Measurements from ENCODE around the gene NEB.

The NEB gene

GRCh38 chr2:151691631-151692030 is 42.6 kb downstream of the NEB start:
- DNase-seq (ENCODE audit: low read depth), result peak; percentile 1

GRCh38 chr2:151688719-151689118 is 45.6 kb downstream of the NEB start:
- DNase-seq (ENCODE audit: low read depth), result no peak

DNA sequence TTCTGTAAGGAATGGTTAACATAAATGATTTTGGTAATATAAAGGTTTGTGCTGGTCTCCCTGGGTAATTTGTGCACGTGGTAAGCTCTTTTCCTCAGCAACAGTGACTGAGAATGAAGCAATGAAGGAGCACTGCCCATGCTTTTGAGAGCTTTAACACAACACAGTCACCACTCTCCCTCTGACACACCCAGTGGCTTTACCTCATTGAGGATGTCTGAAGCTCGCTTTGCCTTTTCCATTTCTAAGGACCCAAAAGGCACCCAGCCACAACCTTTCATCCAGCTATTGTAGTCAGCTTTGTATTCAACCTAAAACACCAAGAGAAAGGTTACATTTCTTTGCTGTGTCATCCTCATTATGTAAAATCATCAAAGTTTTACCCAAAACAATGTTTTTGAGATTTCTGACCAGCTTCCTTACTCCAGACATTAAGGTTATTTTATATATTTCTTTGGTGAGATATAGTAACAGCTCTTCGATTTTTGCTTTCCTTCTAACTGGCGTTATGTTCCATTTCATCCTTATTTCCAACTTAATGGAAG is 51.7 kb downstream of the NEB start:
- no peak for DNase-seq (ENCODE audit: low read depth)

GRCh38 chr2:151681051-151681450 is 53.2 kb downstream of the NEB start:
- DNase-seq (ENCODE audit: low read depth), result no peak

DNA sequence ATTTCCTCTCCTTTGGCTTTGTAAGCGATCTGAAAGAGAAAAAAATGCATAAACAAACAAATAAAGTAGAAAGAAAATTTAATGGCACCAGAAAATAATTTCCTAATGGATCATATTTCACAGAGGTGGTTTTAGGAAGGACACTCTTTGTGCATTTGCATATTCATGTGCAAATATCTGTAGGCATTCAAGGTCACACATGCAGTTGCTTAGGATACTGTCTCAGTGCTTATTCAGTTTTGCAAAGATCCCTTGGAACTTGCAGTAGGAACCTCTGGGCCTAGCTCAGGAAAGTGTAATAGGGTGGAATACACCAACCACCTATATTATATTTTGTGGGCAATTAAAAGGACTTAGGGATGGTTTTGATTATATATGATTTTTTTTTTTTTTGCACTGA is 54.3 kb downstream of the NEB start:
- DNase-seq (ENCODE audit: low read depth), result no peak

DNA sequence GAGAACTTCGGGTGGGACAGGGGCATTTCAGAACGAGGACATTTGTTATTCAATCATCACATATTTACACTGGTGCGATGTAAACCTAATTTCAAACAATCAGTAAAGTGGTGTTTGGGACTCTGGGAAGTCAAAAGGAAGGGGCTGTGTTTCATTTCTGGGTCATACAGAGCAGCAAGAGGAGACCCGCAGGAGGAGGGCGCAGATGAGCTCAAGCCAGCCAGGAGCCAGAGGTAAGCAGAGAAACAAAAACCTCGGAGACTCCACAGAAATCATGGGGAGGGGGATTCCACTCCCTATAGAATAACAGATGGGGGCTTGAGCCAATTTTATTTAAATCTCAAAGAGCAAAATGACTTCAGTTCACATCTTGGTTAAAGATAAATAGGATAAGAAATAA is 55.4 kb downstream of the NEB start:
- DNase-seq (ENCODE audit: low read depth), result no peak

- DNase-seq (ENCODE audit: low read depth), result no peak
Measured at GRCh38 chr2:151673016-151673415, 61.3 kb downstream of the NEB start.

DNA sequence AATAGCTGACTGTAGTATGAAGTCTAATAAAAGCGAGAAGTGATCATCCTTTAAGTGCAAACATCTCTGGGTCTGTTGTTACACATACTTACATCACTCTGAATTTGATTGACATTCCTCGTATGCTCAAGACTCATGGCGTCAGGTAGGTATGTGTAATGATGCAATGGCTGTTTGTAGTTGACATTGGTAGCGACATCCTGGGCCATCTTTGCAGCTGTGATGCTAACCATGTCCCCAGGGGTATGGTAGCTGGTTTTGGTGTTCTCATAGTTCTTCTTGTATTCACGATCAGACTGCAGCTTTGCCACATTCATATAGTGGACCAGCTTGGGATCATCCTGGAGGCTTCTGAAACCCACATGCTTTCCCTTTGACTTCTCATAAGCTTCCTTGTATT is 62.0 kb downstream of the NEB start:
- no peak for DNase-seq (ENCODE audit: low read depth)

DNA sequence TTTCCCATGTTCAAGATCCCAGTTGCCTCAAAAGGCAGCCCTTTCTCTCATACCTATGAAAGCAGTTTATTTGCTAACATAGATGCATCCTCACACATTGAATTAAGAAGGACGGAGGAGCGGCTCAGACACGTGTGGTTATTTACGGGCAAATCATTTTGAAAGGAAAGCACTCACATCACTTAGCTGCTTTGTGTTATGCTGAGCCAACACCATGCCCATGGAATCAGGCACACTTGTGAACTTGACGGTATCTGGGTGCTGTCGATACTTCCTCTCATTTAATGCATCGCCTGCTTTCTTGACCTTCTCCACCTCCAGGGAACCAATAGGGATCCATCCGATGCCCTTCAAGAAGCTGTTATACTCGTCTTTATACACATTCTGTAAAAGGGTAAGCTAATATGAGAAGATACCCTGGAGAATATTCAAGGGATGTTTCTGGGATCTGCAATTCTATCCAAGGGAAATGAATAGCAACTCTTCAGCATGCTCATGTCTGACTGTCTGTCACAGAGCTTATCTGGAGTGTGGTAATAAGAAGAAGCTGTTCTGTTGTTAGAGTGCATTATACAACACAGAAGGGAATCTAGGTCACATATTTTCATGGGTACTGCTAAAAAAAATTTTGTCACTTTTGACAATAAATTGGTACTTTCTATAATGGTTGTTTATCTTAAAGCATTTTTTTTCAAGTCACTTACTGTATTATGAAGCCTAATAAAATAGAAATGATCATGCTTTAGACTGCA is 63.3 kb downstream of the NEB start:
- no peak for DNase-seq (ENCODE audit: low read depth)

DNA sequence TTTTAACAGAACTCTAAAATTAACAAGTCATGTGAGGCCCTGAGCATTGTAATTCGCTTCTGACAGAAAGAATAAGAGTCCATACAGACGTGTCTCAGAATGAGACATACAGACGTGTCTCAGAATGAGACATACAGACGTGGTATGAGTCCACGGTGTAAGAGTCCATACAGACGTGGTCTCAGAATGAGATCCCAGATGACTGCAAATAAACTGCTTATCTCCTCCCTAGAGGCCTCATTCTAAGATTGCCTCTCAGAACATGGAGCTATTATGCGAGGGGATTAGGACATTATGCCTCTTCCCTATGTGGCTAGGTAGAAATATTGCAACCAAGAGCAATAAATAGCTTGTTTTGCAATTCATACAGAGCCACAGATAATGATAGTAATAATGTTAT is 63.9 kb downstream of the NEB start:
- DNase-seq (ENCODE audit: low read depth), result no peak

GRCh38 chr2:151669585-151670081 is 64.6 kb downstream of the NEB start:
- no peak for DNase-seq (ENCODE audit: low read depth)

DNA sequence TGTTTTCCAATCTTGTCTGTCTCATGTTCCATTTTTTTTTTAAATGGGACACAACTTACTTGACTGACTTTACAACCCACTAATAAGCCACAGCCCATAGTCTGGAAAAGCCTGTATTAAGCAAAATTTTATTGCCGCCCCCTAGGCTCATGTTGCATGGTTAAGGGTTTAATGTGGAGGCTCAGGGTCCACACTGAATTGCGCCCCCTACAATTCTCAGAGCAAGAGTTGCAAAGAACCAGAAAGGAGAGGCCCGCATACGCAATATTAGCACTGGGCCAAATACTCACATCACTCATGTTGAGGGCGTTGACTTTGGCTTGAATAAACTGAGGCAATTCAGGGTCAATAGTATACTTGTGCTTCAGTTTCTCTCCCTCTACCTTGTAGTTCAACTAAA is 65.5 kb downstream of the NEB start:
- DNase-seq (ENCODE audit: low read depth), result no peak

DNA sequence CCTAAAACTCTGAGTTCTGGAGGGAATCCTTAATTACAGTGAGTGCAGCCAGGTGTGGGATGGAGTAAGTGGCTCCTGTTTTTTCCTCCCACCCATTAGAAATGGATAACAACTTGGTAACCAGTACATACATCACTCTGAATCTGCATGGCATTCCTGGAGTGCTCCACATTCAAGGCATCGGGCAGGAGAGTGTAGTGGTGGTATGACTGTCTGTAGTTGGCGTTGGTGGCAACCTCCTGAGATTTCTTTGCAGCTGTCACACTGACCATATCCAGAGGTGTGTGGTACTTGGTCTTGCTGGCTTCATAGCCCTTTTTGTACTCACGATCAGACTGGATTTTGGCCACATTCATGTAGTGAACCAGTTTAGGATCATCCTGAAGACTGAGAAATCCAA is 68.3 kb downstream of the NEB start:
- no peak for DNase-seq (ENCODE audit: low read depth)

DNA sequence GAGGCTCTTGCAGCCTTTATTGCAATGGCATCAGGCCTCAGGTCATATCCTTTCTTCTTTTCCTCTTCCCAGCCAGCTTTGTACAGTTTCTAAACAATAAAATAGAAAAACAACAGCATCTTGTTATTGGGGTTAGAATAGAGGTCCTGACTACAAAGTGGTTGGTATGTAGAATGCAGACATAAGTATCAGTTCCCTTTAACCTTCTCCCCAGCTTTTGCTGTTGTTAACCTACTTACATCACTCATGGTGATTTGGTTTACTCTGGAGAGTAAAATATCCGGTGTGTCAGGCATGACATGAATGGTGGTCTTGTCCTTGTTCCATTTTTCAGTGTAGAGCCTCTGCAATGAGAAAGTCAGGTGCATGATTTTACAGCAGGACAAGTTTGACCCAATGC is 69.8 kb downstream of the NEB start:
- no peak for DNase-seq (ENCODE audit: low read depth)

GRCh38 chr2:151661625-151662024 is 72.7 kb downstream of the NEB start:
- DNase-seq (ENCODE audit: low read depth), result no peak

- DNase-seq (ENCODE audit: low read depth), result no peak
Measured at GRCh38 chr2:151658081-151658480, 76.2 kb downstream of the NEB start.

DNA sequence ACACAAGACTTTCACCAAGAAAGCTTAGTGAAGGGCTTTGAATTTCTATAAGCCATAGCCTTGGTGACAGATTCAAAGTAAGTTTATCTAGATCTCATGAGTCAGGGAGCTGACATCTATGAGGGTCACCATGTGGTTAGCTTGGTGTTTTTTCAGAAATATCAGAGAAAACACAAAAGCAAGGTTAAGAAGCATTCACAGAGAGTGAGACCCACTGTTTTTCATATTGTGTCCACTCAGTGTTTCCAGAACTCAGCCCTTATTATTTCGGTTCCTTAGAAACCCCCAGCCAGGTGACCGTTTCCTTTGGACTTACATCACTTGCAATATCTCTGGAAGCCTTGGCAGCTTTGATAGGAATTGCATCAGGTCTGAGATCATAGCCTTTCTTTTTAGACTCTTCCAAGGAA is 76.6 kb downstream of the NEB start:
- no peak for DNase-seq (ENCODE audit: low read depth)

DNA sequence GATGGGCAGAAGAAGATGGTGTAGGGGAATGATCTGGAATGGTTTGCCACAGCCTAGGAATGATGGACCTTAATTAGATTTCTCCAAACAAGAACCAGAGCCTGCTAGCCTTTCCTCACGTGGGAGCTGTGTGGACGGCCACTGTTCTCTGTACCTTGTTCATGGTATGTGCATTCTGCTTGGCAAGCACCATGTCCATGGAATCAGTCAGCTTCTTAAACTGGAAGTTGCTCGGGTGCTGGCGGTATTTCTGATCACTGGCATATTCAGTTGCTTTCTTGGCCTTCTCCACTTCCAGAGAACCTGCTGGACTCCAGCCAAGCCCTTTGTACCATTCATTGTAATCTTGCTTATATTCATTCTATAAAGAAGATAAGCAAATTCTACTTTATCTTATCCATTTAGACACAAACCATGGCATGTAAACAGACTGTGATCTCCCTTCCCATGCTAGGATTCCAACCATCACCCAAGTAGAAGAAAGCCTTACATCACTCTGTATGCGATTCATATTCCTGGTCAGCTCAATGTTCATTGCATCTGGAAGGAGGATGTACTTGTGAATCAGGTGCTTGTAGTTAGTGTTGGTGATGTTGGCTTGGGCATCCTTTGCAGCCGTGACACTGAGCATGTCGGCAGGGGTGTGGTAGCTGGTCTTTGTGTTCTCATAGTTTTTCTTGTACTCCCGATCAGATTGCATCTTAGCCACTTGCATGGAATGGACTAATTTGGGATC is 78.4 kb downstream of the NEB start:
- no peak for DNase-seq (ENCODE audit: low read depth)

DNA sequence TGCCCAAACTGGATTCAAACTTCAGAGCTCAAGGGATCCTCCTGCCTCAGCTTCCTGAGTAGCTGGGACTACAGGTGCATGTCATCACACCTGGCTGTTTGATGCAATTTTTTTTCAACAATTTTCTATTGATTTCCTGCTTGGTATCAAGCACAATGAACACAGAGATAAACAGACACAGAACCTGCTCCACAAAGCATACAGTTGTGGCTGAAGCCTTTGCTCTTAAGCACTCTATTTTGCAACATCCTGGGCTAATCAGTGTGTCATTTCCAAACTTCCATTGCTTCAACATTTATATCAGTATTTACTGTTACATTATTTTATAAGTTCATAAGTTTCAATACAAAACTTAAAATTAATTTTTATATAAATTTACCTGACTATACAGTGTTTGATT is 79.4 kb downstream of the NEB start:
- DNase-seq (ENCODE audit: low read depth), result no peak

GRCh38 chr2:151654085-151654484 is 80.2 kb downstream of the NEB start:
- DNase-seq (ENCODE audit: low read depth), result no peak

GRCh38 chr2:151651274-151651673 is 83.0 kb downstream of the NEB start:
- DNase-seq (ENCODE audit: low read depth), result no peak

GRCh38 chr2:151650456-151650855 is 83.8 kb downstream of the NEB start:
- no peak for DNase-seq (ENCODE audit: low read depth)

- no peak for DNase-seq (ENCODE audit: low read depth)
Measured at GRCh38 chr2:151649966-151650365, 84.3 kb downstream of the NEB start.
